Measurements from ENCODE around the gene OPN3. TPM values are rescaled to one million over a fixed set of nuclear protein-coding genes. Genes with fewer than 3 reads are reported as not detected.
A peak's percentile ranks its signal among the peaks of the same experiment; 100 is the strongest.

OPN3 gene
- total RNA-seq, 1 donor from 2014 or later: 19.9 TPM

- no peaks in the 10 kb centered on the region for H3K27me3 Mint-ChIP-seq
- H3K4me1 Mint-ChIP-seq (ENCODE audit: low read depth): peaks cover 10% of the 10 kb centered on the region
- no peak overlapping the region for H3K27ac Mint-ChIP-seq
- no peaks in the 10 kb centered on the region for H3K36me3 Mint-ChIP-seq (ENCODE audit: insufficient read depth)
- TF ChIP-seq CTCF (IDR thresholded peaks at IDR 0.05; ENCODE audit: unreplicated experiment): no peak
- H3K9me3 Mint-ChIP-seq (ENCODE audit: low read depth): no peaks in the 10 kb centered on the region
- H3K4me3 Mint-ChIP-seq (ENCODE audit: low read depth): no peak overlapping the region
- DNase-seq (ENCODE audit: low spot score, unreplicated experiment): no peak
Observed at GRCh38 chr1:241610056-241610815, 29.9 kb downstream of the OPN3 start.

GRCh38 chr1:241608379-241609033, 31.7 kb downstream of the OPN3 start:
- no peaks in the 10 kb centered on the region for H3K27me3 Mint-ChIP-seq
- no peak for TF ChIP-seq CTCF (IDR thresholded peaks at IDR 0.05; ENCODE audit: unreplicated experiment)
- H3K4me1 Mint-ChIP-seq (ENCODE audit: low read depth): peaks cover 10% of the 10 kb centered on the region
- H3K36me3 Mint-ChIP-seq (ENCODE audit: insufficient read depth): no peaks in the 10 kb centered on the region
- DNase-seq (ENCODE audit: low spot score, unreplicated experiment): no peak
- no peak overlapping the region for H3K27ac Mint-ChIP-seq
- H3K4me3 Mint-ChIP-seq (ENCODE audit: low read depth): no peak overlapping the region
- no peaks in the 10 kb centered on the region for H3K9me3 Mint-ChIP-seq (ENCODE audit: low read depth)

GRCh38 chr1:241607497-241607896, 32.7 kb downstream of the OPN3 start:
- no peaks in the 10 kb centered on the region for H3K9me3 Mint-ChIP-seq (ENCODE audit: low read depth)
- no peaks in the 10 kb centered on the region for H3K27me3 Mint-ChIP-seq
- peaks cover 10% of the 10 kb centered on the region for H3K4me1 Mint-ChIP-seq (ENCODE audit: low read depth)
- no peak overlapping the region for H3K27ac Mint-ChIP-seq
- TF ChIP-seq CTCF (IDR thresholded peaks at IDR 0.05; ENCODE audit: unreplicated experiment): no peak
- peaks cover 5% of the 10 kb centered on the region for H3K36me3 Mint-ChIP-seq (ENCODE audit: insufficient read depth)
- H3K4me3 Mint-ChIP-seq (ENCODE audit: low read depth): no peak overlapping the region
- DNase-seq (ENCODE audit: low spot score, unreplicated experiment): no peak

GRCh38 chr1:241606544-241606943, 33.6 kb downstream of the OPN3 start:
- no peak for TF ChIP-seq CTCF (IDR thresholded peaks at IDR 0.05; ENCODE audit: unreplicated experiment)
- no peak for DNase-seq (ENCODE audit: low spot score, unreplicated experiment)
- peaks cover 11% of the 10 kb centered on the region for H3K36me3 Mint-ChIP-seq (ENCODE audit: insufficient read depth)
- H3K27ac Mint-ChIP-seq: no peak overlapping the region
- no peak overlapping the region for H3K4me3 Mint-ChIP-seq (ENCODE audit: low read depth)
- H3K9me3 Mint-ChIP-seq (ENCODE audit: low read depth): no peaks in the 10 kb centered on the region
- H3K4me1 Mint-ChIP-seq (ENCODE audit: low read depth): peaks cover 10% of the 10 kb centered on the region
- no peaks in the 10 kb centered on the region for H3K27me3 Mint-ChIP-seq

- H3K4me3 Mint-ChIP-seq (ENCODE audit: low read depth): no peak overlapping the region
- no peak overlapping the region for H3K27ac Mint-ChIP-seq
- no peaks in the 10 kb centered on the region for H3K9me3 Mint-ChIP-seq (ENCODE audit: low read depth)
- H3K36me3 Mint-ChIP-seq (ENCODE audit: insufficient read depth): peaks cover 14% of the 10 kb centered on the region
- no peak for DNase-seq (ENCODE audit: low spot score, unreplicated experiment)
- peak; percentile 51 for TF ChIP-seq CTCF (IDR thresholded peaks at IDR 0.05; ENCODE audit: unreplicated experiment)
- H3K27me3 Mint-ChIP-seq: no peaks in the 10 kb centered on the region
- H3K4me1 Mint-ChIP-seq (ENCODE audit: low read depth): peaks cover 10% of the 10 kb centered on the region
Observed at GRCh38 chr1:241605146-241605805, 34.9 kb downstream of the OPN3 start.

Data from progenitor cell of endocrine pancreas (in vitro differentiated cells).